ENCODE measurements around the gene SYT2.

DNA sequence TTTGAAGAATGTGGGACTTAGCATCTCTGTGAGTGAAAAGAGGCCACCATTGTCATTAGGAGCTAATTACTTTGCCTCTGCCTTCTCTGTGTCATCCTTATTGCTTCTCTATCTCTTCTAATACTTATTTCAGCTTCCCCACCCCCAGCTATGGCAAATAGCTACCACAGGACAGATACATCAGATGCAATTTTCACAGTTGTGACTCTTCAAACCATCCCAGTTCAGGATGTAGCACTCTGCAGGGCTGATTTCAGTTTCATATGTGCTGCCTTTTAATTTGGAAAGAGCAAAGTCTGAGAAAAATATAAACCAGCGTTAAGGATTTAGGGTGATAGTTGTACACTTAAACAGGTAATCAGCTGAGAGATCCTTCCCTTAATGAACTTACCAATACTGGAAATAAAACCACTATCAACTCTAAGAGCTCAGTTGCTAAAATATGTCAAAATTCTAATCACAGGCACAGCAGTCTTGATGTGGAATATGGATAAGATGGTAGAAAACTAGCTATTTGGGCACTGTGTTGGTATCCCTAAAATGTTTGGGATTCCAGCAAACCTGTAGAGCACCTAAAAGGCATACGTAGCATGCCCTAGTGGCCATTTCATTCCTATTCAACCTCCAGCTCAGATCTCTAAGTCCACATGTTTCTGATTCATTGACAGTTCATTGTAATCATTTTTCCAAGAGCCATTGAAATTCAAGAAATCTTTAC is 148.4 kb downstream of the SYT2 start:
- TF ChIP-seq, protein P1, sequence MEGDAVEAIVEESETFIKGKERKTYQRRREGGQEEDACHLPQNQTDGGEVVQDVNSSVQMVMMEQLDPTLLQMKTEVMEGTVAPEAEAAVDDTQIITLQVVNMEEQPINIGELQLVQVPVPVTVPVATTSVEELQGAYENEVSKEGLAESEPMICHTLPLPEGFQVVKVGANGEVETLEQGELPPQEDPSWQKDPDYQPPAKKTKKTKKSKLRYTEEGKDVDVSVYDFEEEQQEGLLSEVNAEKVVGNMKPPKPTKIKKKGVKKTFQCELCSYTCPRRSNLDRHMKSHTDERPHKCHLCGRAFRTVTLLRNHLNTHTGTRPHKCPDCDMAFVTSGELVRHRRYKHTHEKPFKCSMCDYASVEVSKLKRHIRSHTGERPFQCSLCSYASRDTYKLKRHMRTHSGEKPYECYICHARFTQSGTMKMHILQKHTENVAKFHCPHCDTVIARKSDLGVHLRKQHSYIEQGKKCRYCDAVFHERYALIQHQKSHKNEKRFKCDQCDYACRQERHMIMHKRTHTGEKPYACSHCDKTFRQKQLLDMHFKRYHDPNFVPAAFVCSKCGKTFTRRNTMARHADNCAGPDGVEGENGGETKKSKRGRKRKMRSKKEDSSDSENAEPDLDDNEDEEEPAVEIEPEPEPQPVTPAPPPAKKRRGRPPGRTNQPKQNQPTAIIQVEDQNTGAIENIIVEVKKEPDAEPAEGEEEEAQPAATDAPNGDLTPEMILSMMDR (IDR thresholded peaks at IDR 0.05): peak in 1 of 4 experiments; percentile 5
- TF ChIP-seq POLR2A (IDR thresholded peaks at IDR 0.05) (no peak), POLR2AphosphoS5 (IDR thresholded peaks at IDR 0.05) (no peak)
